Keratinocyte (primary cell): Measurements from ENCODE around the gene TMEM139. TPM values are rescaled to one million over a fixed set of nuclear protein-coding genes. Genes with fewer than 3 reads are reported as not detected.

ENCODE experiments used
- DNase-seq: peaks from one replicate; pipeline ENCODE4 v3.0.0-alpha.2; 2011; ENCODE audit warnings: low read depth, missing footprints, low spot score
- FAIRE-seq: peaks from 2 replicates; lab custom pipeline; 2011; peaks lifted over from hg19 to GRCh38; lab: Jason Lieb, UNC
- H2AFZ ChIP-seq: 2 replicates; pipeline ENCODE4 v1.6.0; 2012; ENCODE audit warnings: low read length, control low read depth, inconsistent platforms; ENCODE audit not compliant: control insufficient read depth
- H3K27ac ChIP-seq: 2 replicates; pipeline ENCODE4 v1.5.1; 2011; ENCODE audit warnings: low read length; ENCODE audit not compliant: control insufficient read depth, insufficient read depth
- H3K27me3 ChIP-seq: 3 replicates; pipeline ENCODE4 v1.6.0; 2011; ENCODE audit warnings: low read length; ENCODE audit not compliant: control insufficient read depth, insufficient read depth; ENCODE audit errors: extremely low read depth
- H3K36me3 ChIP-seq, 2 experiments: 2 replicates in 1 of 2; 3 replicates in 1 of 2; pipeline ENCODE4 v1.5.1; 2011; ENCODE audit warnings: low read length in 2 of 2, mild to moderate bottlenecking in 1 of 2; ENCODE audit not compliant: control insufficient read depth in 2 of 2, insufficient read depth in 2 of 2; ENCODE audit errors: extremely low read depth in 1 of 2
- H3K4me1 ChIP-seq: 3 replicates; pipeline ENCODE4 v1.5.1; 2011; ENCODE audit warnings: low read length; ENCODE audit not compliant: control insufficient read depth, insufficient read depth; ENCODE audit errors: extremely low read depth
- H3K4me2 ChIP-seq: 3 replicates; pipeline ENCODE4 v1.6.0; 2011; ENCODE audit warnings: low read depth, low read length; ENCODE audit not compliant: control insufficient read depth, insufficient read depth; ENCODE audit errors: extremely low read depth
- H3K4me3 ChIP-seq, 3 experiments: fragments of 200-600 bp in 1 of 3; sonication (generic) in 1 of 3; 2 replicates in 2 of 3; 3 replicates in 1 of 3; pipeline ENCODE4 v1.5.1; 2011 to 2016; ENCODE audit warnings: low read length in 3 of 3, mild to moderate bottlenecking in 3 of 3, control low read depth in 2 of 3, inconsistent platforms in 1 of 3, low read depth in 1 of 3, mixed read lengths in 1 of 3, mixed run types in 1 of 3, moderate library complexity in 1 of 3; ENCODE audit not compliant: control insufficient read depth in 2 of 3, insufficient read depth in 2 of 3; ENCODE audit errors: extremely low read depth in 1 of 3
- H3K79me2 ChIP-seq: 2 replicates; pipeline ENCODE4 v1.6.0; 2012; ENCODE audit warnings: low read length; ENCODE audit not compliant: control insufficient read depth, insufficient read depth
- H3K9ac ChIP-seq: 3 replicates; pipeline ENCODE4 v1.6.0; 2011; ENCODE audit warnings: low read length; ENCODE audit not compliant: control insufficient read depth, insufficient read depth; ENCODE audit errors: extremely low read depth
- H3K9me1 ChIP-seq: 3 replicates; pipeline ENCODE4 v1.6.0; 2011; ENCODE audit warnings: low read length; ENCODE audit not compliant: control insufficient read depth, insufficient read depth; ENCODE audit errors: extremely low read depth
- H3K9me3 ChIP-seq: 2 replicates; pipeline ENCODE4 v1.5.1; 2012; ENCODE audit warnings: low read depth, low read length; ENCODE audit not compliant: control insufficient read depth
- H4K20me1 ChIP-seq: 3 replicates; pipeline ENCODE4 v1.6.0; 2011; ENCODE audit warnings: low read length; ENCODE audit not compliant: control insufficient read depth, insufficient read depth; ENCODE audit errors: extremely low read depth
- EZH2 ChIP-seq: IDR thresholded peaks from one replicate; pipeline ENCODE4 v1.6.1; 2012; ENCODE audit warnings: inconsistent platforms, mild to moderate bottlenecking, low read length, moderate library complexity
- dilution Hi-C: fragments of 300-500 bp; cut with MboI; formaldehyde crosslinking; loops from one replicate; pipeline ENCODE4 v1.7.0; 2020; ENCODE audit warnings: low sequenced_read_pairs; ENCODE audit not compliant: extremely low pct_ligation_motif_present
- polyA plus RNA-seq, 5 experiments: library from polyadenylated mRNA; depleted of rRNA in 3 of 5; stranded (reverse) in 3 of 5; stranded (forward) in 1 of 5; unstranded in 1 of 5; fragments of >200 nt; gene quantifications; 1 replicate in 1 of 5; 2 replicates in 3 of 5; 3 replicates in 1 of 5; pipeline versions ENCODE4 v1.2.1 to v1.2.3, GENCODE V29; 2011 to 2012; ENCODE audit warnings: missing spikeins in 2 of 5, low read depth in 1 of 5, low replicate concordance in 1 of 5
- TF ChIP-seq, protein P1 (sequence below), 3 experiments: IDR thresholded peaks in 1 of 3; conservative IDR thresholded peaks in 1 of 3; optimal IDR thresholded peaks in 1 of 3; 2 replicates in 2 of 3; 3 replicates in 1 of 3; pipeline versions ENCODE3 to v1.5.1; 2011; ENCODE audit warnings: low read length in 3 of 3, mild to moderate bottlenecking in 3 of 3, moderate library complexity in 2 of 3, control low read depth in 1 of 3, inconsistent platforms in 1 of 3; ENCODE audit not compliant: insufficient read depth in 2 of 3; ENCODE audit errors: extremely low read depth in 1 of 3

Gene TMEM139
- polyA plus RNA-seq, 1 donor (not counting 4 experiments of a cell fraction or from before 2014, with no cell fraction given), result 22.3 TPM

DNA sequence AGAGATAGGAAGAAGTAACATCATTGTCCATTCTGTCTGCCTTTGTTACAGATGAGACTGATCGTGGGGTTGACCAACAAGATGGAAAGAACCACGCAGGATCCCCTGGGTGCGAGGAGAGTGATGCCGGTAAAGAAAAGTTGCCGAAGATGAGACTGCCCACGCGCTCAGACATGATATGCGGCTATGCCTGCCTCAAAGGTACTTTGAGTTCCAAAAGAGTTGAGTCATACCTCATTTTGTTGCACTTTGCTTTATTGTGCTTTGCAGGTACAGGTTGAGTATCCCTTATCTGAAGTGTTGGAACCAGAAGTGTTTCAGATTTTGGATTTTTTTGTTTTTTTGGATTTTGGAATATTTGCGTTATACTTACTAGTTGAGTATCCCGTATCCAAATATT is 19.0 kb downstream of the TMEM139 start:
- peaks cover 7% of the 10 kb centered on the region for H3K4me1 ChIP-seq
- TF ChIP-seq EZH2, result no peak
- TF ChIP-seq, protein P1, sequence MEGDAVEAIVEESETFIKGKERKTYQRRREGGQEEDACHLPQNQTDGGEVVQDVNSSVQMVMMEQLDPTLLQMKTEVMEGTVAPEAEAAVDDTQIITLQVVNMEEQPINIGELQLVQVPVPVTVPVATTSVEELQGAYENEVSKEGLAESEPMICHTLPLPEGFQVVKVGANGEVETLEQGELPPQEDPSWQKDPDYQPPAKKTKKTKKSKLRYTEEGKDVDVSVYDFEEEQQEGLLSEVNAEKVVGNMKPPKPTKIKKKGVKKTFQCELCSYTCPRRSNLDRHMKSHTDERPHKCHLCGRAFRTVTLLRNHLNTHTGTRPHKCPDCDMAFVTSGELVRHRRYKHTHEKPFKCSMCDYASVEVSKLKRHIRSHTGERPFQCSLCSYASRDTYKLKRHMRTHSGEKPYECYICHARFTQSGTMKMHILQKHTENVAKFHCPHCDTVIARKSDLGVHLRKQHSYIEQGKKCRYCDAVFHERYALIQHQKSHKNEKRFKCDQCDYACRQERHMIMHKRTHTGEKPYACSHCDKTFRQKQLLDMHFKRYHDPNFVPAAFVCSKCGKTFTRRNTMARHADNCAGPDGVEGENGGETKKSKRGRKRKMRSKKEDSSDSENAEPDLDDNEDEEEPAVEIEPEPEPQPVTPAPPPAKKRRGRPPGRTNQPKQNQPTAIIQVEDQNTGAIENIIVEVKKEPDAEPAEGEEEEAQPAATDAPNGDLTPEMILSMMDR (optimal IDR thresholded peaks at IDR 0.05 in 1 of 3, IDR thresholded peaks at IDR 0.05 in 1 of 3, conservative IDR thresholded peaks at IDR 0.05 in 1 of 3; ENCODE audit: extremely low read depth in 1 of 3, insufficient read depth in 2 of 3, low read length in 3 of 3), result no peak
- DNase-seq (no peak), FAIRE-seq (peak; percentile 68)
- no peaks in the 10 kb centered on the region for H3K9me3 ChIP-seq
- no peaks in the 10 kb centered on the region for H3K9me1 ChIP-seq
- dilution Hi-C loops, result no loop called here
- H3K4me2 ChIP-seq, result peak overlapping the region; percentile 35
- H3K9ac ChIP-seq, result no peak overlapping the region
- no peaks in the 10 kb centered on the region for H3K27me3 ChIP-seq
- H3K4me3 ChIP-seq, result no peak overlapping the region
- H3K79me2 ChIP-seq, result no peaks in the 10 kb centered on the region
- no peak overlapping the region for H3K27ac ChIP-seq
- no peak overlapping the region for H2AFZ ChIP-seq
- H3K36me3 ChIP-seq, result peaks cover 28 to 47% of the 10 kb centered on the region in 2 experiments
- no peaks in the 10 kb centered on the region for H4K20me1 ChIP-seq

DNA sequence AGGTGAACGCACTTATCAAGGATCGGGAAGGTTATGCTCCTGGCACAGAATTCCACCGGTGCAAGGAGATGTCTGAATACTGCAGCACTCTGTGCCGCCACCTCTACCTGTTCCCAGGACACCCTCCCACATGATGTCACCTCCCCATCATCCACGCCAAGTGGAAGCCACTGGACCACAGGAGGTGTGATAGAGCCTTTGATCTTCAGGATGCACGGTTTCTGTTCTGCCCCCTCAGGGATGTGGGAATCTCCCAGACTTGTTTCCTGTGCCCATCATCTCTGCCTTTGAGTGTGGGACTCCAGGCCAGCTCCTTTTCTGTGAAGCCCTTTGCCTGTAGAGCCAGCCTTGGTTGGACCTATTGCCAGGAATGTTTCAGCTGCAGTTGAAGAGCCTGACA is 20.2 kb downstream of the TMEM139 start:
- Histone ChIP-seq H3K79me2 (no peaks in the 10 kb centered on the region), H3K4me3 (no peak overlapping the region), H3K9ac (no peak overlapping the region), H3K4me2 (no peak overlapping the region), H3K9me1 (no peaks in the 10 kb centered on the region), H4K20me1 (no peaks in the 10 kb centered on the region), H3K9me3 (no peaks in the 10 kb centered on the region), H3K27ac (no peak overlapping the region), H3K4me1 (peaks cover 7% of the 10 kb centered on the region), H3K36me3 (peaks cover 25 to 43% of the 10 kb centered on the region in 2 experiments), H2AFZ (no peak overlapping the region), H3K27me3 (no peaks in the 10 kb centered on the region)
- dilution Hi-C loops, result no loop called here
- TF ChIP-seq, protein P1 (optimal IDR thresholded peaks at IDR 0.05 in 1 of 3, IDR thresholded peaks at IDR 0.05 in 1 of 3, conservative IDR thresholded peaks at IDR 0.05 in 1 of 3; ENCODE audit: extremely low read depth in 1 of 3, insufficient read depth in 2 of 3, low read length in 3 of 3), result no peak
- no peak for TF ChIP-seq EZH2
- FAIRE-seq, result no peak
- DNase-seq, result no peak
